NOMO-1 (cell line): ENCODE measurements around the gene MAVS.
"Not testable (repeated sequence)": the region's sequence is repeated elsewhere in the genome, so short reads cannot be mapped to it uniquely, and the experiment has no call there.

Experiments
- DNase-seq, 2 experiments: peaks; one replicate each; lab custom pipeline; 2025; ENCODE audit not compliant: unreplicated experiment in 2 of 2; lab: John Stamatoyannopoulos, UW

MAVS gene

DNA sequence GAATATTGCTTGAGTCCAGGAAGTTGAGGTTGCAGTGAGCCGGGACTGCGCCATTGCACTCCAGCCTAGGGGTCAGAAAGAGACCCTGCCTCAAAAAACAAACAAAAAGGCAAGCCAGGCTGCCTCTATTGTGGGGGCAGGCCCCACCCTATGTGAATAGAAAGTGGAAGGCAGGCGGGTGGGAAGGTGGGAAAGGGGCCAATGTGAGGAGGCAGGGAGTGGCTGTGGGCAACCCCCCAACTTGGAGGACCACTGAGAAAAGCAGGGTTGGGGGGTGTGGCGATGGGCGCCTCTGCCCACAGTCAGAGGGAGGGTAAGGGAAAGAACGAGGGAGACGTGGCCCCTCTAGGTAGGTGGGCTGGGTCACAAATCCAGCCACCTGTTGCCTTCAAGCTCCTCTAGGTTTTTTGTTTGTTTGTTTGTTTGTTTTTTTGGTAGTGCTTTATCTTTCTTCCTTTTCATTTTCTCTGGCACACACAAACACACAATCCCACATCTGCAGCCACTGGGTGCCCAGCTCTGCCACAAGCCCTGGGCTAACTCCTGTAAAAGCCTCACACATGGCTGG is 31.6 kb upstream of the MAVS start:
- no peak for DNase-seq

DNA sequence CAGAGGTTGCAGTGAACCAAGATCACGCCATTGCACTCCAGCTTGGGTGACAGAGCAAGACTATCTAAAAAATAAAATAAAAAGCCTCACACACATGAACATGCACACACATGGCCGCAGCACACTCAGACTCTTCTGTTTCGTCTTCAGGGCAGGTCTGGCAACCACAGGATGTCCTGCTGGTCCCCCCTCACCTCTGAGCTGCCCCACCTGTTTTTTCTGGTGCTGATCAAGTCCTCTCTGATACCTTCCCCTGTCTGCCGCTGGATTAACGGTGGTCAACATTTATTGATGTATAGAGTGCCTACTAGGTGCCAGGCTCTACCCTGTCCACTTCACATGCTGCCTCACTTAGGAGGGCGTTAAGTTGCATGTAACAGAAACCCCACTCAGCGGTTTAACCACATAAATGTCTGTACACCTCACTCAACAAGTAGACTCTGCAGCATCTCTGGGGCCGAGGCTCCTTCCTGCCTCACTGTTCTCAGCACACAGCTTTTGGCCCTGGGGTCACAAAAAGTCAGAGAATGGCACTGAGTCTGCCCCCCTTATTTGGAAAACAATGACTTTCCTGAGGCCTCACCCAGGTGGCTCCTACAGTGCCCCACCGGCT is 30.8 kb upstream of the MAVS start:
- DNase-seq, result no peak

DNA sequence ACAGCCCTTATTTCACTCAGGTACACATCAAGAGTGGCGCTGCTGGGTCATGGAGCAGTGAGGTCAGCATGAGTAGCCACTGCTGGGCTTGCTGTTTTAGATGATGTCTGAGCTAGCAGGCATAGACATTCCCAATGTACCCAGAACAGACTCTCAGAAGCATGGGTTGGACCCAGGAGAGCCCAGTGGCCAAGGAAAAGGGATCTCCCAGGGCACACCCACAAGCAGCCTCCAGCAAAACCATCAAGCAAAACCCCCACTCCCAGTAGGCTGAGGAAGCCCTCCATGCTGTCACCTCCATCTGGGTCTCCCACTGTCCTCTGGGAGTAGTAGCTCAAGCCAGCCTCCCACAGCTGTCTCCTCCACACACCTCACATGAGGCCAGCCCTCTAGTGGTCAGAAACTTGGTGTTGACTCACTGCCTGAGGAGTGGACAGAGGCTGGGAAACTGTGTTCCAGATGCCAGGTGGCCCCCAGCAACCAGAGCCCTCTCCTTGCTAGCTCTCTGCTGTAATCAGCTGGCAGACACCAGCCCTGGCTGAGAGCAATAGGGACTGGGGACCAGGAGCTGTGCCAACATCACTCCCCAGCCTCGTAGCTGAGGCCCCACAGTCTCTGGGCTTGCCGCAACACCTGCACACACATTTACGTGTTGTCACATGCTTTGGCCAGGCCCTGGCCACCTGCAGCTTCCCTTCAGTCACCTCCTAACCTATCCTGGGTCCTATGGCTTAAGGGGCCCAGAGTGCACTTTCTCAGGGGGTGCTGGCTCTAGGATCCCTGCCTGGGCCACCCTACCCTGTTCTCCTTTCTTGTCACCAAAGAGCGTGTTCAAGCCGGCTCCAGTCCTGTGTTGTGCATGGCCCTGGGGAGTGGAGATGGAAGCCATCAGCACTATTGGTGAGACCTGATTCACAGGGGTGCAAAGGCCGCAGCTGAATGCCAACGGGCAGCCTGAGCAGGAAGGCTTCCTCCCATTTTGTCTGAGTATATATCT is 28.2 kb upstream of the MAVS start:
- DNase-seq, result peak; percentile 33 to 41

DNA sequence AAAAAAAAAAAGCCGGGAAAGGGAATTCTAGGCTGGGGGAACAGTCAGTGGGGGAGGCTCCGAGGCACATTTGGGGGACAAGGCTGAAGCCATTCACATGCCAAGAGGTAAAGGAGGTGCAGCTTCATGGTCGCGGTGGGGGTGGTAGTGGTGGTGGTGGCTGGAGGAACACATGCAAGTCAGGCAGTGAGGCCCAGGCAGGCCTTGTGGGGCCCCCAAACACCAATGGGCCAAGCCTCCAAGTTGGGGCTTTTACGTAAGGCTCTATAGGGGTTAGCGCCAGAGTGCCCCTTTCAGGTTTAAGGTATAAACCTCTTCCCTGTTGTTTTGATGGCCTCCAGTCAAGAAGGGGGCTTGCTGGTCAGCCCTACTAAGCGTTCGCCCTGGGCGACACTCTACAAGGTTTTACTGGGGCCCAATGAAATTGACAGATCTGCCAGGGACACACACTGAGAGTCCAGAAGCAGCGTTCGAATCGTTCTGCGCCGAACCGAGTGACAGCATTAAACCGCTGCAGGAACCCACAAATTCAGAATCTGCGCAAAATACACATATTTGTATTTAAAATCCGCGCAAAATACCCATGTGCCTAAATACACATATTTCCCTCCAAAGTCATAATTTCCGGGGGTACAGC is 27.1 kb upstream of the MAVS start:
- DNase-seq, result no peak

DNA sequence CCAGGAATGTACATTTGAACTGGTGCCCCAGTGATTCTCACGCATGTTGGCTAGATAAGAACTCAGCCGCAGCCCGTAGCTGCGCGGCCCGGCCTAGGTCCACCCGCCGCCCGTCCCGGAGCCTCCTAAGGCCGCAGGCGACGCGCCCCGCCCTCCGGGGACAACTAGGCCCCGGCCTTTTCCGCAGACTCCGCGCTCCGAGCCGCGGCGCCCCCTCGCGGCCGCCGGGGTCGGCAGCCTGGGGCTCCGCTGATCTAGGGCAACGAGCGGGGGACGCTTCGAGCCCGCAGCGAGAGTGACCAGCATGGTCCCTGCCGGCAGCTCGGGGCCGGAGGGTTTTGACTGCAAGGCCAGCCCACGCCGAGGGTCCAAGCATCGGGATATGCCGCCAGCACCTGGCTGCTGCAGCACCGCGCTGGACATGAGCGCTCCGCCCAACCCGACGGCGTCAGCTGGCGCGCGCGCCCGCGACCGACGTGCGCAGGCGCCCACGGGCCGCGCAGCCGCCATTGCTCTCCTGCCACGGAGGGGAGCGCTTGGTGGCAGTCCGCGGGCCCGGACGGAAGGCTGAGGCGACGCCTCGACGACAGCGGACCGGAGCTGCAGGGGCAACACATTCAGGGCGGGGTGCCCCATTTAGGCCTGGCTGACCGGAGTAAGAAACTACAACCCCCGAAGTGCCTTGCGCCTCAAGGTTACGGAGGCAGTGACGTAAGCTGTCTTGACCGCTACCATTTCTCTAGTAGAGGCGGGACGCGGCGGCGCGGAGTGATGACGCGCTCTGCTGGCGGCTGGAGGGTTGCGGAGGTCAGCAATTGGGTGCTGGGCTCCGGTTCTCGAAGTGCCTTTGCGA is 26.4 kb upstream of the MAVS start, which contains the start of gene AP5S1:
AP5S1 (plus strand) TSS at position 500 of the 853 bp plus-strand sequence. CDS start 1,571 bp downstream, outside the sequence.
- DNase-seq, result peak; percentile 92 to 95

DNA sequence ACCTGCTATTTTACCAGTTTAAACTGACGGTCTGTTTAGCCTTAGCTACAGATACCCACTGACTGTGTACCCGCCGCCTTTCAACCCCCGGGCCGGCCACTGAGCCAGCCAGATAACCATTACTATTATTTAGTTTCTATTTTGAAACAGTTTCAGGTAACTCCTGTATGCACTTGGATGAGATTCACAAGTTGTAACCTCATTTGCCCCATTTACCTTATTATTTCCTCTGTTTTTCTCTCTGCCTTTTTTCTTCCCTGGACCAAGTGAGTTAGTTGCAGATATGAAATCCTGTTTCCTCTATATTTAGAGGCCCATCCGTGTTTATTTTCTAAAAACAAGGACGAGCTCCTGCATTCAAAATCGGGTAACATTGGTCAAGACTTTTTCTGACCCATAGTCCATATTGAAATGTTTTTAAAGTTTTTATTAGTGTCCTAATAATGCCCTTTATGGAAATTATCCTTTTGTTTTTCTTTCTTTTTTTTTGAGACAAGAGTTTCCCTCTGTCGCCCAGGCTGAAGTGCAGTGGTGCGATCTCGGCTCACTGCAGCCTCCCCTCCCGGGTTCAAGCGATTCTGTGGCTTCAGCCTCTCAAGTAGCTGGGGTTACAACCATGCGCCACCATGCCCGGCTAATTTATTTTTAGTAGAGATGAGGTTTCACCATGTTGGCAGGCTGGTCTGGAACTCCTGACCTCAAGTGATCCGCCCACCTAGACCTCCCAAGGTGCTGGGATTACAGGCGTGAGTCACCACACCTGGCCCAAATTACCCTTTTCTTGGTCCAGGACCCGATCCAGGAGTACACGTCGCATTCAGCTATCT is 25.5 kb upstream of the MAVS start:
- no peak for DNase-seq

DNA sequence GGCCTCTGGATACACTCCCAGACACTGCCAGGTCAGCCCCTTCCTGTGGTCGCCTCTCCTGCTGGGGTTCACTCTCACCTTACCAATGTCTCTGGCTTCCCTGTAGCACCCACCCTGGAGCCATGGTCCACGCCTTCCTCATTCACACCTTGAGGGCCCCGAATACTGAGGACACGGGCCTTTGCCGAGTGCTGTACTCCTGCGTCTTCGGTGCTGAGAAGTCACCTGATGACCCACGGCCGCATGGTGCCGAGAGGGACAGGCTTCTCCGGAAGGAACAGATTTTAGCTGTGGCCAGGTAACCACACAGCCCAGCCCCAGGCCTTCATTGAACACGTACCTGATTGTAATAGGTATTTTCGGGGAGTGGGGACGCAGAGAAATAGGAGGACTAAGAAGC is 24.6 kb upstream of the MAVS start:
- DNase-seq, result no peak

DNA sequence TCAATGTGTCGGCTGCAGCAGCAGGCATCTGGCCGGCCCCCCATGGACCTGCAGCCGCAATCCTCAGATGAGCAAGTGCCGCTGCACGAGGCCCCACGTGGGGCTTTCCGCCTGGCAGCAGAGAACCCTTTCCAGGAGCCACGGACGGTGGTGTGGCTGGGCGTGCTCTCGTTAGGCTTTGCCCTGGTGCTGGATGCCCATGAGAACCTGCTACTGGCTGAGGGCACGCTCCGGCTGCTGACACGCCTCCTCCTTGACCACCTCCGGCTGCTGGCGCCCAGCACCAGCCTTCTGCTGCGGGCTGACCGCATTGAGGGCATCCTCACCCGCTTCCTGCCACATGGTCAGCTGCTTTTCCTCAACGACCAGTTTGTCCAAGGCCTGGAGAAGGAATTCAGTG is 22.8 kb upstream of the MAVS start:
- DNase-seq, result no peak

DNA sequence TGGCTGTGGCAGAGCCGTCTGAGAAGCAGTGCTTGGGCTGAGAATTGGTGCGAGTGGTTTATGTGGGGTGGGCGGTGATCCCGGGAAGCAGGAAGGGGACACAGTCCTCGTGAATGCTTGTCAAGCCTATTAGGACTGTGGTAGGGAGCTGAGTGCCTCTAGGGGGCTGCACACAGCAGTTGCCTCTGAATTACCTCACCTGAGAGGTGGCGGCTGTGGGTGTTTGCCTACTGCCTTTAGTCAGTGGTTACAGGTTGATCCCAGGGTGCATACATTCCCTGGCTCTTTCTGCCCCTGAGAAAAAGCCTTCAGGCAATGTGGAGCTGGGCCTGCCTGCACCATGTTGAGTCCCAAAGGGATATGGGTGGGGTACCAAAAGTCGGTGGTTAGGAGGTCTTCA is 21.1 kb upstream of the MAVS start:
- no peak for DNase-seq

DNA sequence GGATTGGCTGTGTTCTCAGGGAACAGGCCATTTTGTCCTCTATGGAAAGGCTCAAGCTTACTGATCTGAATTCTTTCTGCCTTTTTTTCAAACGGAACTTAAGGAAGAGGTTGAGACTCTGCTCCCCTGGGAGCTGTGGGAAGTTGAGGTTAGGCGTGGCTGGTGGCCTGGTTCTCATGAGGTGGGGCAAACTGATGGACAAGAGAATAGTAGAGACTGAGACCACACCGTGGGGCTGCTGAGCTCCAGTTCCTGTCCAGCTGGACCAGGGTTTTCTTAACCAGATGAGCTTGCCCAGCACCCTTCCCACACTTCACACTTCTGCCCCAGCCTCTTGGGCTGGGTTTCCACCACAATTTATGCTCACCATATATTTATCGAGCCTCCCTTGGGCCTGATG is 20.2 kb upstream of the MAVS start:
- DNase-seq, result no peak

DNA sequence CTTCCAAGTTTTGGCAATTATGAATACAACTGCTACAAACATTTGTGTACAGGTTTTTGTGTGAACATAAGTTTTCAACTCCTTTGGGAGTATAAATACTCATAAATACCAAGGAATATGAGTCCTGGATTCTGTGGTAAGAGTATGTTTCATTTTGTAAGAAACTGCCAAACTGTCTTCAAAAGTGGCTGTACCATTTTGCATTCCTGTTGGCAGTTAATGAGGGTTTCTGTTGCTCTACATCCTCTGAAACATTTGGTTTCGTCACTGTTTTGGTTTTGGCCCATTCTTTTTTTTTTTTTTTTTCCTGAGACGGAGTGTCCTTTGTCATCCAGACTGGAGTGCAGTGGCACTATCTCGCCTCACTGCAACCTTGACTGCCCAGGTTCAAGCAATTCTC is 17.8 kb upstream of the MAVS start:
- no peak for DNase-seq

DNA sequence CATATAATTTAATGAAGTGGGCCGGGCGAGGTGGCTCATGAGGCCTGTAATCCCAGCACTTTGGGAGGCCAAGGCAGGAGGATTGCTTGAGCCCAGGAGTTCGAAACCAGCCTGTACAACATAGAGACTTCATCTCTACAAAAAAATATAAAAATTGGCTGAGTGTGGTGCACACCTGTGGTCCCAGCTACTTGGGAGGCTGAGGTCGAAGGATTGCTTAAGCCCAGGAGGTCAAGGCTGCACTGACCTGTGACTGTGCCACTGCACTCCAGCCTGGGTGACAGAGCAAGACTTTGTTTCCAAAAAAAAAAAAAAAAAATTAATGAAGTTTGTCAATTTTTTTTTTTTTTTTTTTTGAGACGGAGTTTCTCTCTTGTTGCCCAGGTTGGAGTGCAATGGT is 16.7 kb upstream of the MAVS start:
- DNase-seq, result not testable (repeated sequence)

DNA sequence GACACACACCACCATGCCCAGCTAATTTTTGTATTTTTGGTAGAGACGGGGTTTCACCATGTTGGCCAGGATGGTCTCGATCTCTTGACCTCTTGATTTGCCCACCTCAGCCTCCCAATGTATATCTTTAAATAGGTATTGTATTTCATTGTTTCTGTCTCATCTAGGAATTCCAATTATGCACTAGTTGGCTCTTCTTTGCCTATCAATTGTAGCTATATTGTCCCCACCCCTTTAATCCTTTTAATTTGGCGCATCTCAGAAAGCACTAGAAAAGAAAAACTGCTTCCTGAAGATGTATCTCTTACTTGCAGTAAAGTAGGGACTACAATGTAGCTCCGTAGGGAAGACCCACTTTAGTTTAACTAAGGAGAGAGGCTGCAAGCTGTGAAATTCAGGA is 10.5 kb upstream of the MAVS start:
- DNase-seq, result no peak

DNA sequence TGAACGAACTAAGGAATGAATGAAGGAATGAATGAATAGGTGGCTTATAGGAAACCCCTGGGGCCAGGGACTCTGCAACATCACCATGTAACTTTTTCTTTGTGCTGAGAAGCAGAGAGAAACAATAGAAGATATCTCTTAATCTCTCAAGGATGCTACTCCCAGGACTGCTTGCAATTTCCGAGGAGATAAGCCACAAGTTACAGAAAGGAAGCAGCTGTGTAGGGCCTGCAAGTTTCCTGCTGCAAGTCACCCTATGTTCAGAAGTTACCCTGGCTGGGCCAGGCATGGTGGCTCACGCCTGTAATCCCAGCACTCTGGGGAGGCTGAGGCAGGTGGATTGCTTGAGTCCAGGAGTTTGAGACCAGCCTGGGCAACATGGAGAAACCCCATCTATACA is 7.3 kb upstream of the MAVS start:
- DNase-seq, result no peak

DNA sequence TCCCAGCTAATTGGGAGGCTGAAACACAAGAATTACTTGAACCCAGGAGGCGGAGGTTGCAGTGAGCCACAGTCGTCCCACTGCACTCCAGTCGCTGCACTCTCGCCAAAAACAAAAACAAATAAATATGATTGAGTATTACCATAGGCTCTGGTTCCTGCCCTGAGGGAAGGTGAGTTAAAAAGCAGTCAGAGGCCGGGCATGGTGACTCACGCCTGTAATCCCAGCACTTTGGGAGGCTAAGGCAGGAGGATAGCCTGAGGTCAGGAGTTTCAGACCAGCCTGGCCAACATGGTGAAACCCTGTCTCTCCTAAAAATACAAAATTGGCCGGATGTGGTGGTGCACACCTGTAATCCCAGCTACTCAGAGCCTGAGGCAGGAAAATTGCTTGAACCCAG is 6.4 kb upstream of the MAVS start:
- DNase-seq, result not testable (repeated sequence)

DNA sequence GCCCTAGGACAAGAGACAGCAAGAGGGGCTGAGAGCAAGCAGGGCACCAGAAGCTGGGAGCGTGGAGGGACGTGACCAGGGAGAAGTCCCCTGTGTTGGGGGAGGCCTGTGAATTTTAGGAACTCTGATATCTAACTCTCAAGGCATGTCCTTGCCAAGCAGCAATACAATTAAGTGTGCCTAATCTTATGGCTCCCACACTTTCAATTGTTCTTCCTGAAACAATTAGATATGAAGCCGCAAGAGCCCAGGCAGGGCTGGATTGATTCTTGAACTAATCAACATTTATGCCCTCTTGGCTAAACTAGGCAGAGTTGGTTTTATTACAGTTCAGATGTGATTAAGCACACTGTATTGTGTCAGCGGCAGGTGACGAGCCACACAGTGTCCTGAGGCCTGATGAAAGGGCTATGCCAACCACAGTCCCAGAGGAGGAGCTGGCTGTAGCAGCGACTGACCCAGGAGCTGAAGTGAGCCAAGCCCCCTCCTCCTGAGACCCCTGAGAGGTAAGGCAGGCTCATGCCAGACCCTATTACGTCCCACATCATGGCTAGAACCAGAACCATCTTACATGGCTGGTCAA is 4.2 kb upstream of the MAVS start:
- no peak for DNase-seq

DNA sequence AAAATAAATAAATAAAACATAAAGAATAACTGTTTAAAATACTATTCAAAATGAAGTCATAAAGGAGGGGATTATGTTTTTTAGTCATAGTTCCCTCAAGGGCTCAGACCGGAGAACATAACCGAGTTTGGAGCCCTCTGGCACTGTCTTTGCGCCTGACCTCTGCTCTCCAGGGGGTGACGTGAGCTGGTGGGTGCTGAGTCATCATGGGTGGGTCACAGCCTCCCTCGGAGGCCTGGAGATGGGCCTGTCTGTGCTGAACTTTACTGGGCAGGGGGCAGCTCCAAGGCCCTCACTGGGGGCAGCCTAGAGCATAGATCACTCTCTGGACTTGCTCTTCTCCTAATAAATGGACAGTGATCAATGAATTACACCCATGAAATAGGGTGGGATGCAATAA is 3.1 kb upstream of the MAVS start:
- no peak for DNase-seq

DNA sequence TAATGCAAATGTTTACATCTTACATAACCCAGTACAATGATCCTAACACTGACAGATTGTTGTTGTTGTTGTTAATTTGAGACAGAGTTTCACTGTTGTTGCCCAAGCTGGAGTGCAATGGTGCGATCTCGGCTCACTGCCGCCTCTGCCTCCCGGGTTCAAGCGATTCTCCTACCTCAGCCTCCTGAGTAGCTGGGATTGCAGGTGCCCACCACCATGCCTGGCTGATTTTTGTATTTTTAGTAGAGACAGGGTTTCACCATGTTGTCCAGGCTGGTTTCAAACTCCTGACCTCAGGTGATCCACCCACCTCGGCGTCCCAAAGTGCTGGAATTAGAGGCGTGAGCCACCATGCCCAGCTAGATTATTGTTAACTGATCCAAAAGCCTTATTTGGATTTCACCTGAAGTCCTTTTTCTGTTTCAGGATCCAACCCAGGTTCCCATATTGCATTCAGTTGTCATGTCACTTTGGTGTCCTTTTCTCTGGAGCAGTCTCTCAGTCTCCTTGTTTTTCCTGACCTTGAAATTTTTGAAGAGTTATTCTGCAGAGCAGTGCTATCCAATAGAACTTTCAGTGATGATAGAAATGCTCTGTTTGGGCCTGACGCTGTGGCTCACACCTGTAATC is 2.5 kb upstream of the MAVS start:
- not testable (repeated sequence) for DNase-seq

DNA sequence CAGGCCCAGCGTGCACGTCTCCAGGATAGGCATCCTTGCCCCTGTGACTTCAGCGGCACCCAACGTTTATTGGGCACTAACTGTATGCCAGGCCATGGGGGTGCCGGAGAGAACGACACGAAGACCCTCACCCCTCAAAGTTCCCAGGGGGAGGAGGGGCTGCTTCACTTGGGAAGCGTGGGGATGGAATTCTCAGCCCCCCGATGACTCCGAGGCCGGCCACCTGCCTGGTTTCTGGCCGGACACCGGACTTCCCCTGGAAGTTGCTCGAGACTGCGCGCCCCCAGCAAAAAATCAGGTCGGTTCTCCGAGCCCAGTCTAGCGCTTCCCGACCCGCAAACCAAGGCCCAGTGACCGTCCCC is 275 bp upstream of the MAVS start:
- DNase-seq, result no peak
